A549 (cell line): ENCODE results near the gene FSTL4.

Experiments
- GATA3 ChIP-seq: IDR thresholded peaks from 2 replicates; pipeline ENCODE4 v1.6.1; 2012; ENCODE audit warnings: borderline replicate concordance
- POLR2A ChIP-seq: IDR thresholded peaks from 2 replicates; pipeline ENCODE4 v1.6.1; 2012; ENCODE audit warnings: mild to moderate bottlenecking, low read length
- TF ChIP-seq, protein P1 (sequence below): fragments of >200 bp; sonication (Bioruptor Twin); formaldehyde crosslinking; IDR thresholded peaks from 3 replicates; pipeline ENCODE4 v1.5.1; 2016

DNA sequence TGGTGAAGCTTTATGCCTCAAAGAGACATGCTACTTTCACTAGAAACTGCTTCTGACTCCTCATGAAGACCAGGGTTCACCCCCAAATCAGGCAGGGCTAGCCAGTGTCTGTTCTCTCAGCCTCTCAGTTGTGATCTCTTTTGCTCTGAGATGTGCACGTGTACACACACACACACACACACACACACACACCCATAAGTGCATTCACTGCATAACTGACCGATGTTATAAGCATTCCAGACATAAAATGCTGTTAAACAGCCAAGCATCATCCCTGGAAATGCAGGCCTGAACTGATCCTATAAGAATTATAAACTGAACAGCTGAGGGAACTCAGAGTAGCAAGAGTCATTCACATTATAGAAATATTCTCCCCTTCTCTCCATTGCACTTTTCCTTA, 85.0 kb downstream of the FSTL4 start:
- TF ChIP-seq, protein P1, sequence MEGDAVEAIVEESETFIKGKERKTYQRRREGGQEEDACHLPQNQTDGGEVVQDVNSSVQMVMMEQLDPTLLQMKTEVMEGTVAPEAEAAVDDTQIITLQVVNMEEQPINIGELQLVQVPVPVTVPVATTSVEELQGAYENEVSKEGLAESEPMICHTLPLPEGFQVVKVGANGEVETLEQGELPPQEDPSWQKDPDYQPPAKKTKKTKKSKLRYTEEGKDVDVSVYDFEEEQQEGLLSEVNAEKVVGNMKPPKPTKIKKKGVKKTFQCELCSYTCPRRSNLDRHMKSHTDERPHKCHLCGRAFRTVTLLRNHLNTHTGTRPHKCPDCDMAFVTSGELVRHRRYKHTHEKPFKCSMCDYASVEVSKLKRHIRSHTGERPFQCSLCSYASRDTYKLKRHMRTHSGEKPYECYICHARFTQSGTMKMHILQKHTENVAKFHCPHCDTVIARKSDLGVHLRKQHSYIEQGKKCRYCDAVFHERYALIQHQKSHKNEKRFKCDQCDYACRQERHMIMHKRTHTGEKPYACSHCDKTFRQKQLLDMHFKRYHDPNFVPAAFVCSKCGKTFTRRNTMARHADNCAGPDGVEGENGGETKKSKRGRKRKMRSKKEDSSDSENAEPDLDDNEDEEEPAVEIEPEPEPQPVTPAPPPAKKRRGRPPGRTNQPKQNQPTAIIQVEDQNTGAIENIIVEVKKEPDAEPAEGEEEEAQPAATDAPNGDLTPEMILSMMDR: no peak
- no peak for TF ChIP-seq GATA3
- no peak for TF ChIP-seq POLR2A
